ENCODE measurements around the gene UCHL1. TPM values are rescaled to one million over a fixed set of nuclear protein-coding genes. Genes with fewer than 3 reads are reported as not detected.

Gene UCHL1
- total RNA-seq, 2 donors from 2014 or later: 390 to 562 TPM

DNA sequence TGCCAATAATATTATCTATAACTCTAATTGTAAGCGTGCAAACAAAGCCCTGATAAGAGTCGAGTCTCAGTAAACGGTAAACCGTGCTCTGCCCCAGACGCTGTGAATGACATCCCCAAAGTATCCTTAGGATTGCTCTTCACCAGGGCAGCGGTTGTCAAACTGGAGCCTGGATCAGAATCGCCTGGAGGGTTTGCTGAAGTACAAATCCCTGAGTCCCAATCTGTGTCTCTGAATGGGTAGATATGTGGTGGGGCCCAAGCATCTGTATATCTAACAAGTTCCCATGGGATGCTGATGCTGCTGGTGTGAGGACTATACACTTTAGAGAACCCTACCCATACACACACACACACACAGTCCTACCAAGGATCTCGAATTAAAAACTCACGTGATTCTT is 41.6 kb upstream of the UCHL1 start:
- no peaks in the 10 kb centered on the region for H3K27me3 ChIP-seq (ENCODE audit: control insufficient read depth, insufficient read depth, low read length, poor library complexity, severe bottlenecking)
- Mint-ChIP-seq H3K36me3 (ENCODE audit: low read depth) (no peaks in the 10 kb centered on the region), H3K4me1 (peaks cover 26% of the 10 kb centered on the region), H3K27ac (peak overlapping the region; percentile 53), H3K9me3 (no peaks in the 10 kb centered on the region), H3K4me3 (peak overlapping the region; percentile 77), H3K27me3 (ENCODE audit: insufficient read depth) (peaks cover 6% of the 10 kb centered on the region)
- no peak overlapping the region for H3K4me3 ChIP-seq (ENCODE audit: low read length)
- H3K4me1 ChIP-seq (ENCODE audit: control insufficient read depth, insufficient read depth, low read length): peaks cover 3% of the 10 kb centered on the region
- H3K9me3 ChIP-seq (ENCODE audit: control insufficient read depth, low read length): no peaks in the 10 kb centered on the region
- DNase-seq: peak; percentile 61
- TF ChIP-seq CTCF (conservative IDR thresholded peaks at IDR 0.05): no peak
- 65 to 70% methylated on average over 5 to 9 of the region's 9 CpGs for WGBS, 2 experiments (ENCODE audit: insufficient coverage in 1 of 2, insufficient read length in 1 of 2)
- no peak overlapping the region for H3K27ac ChIP-seq (ENCODE audit: low read depth, low read length)
- H3K36me3 ChIP-seq (ENCODE audit: control insufficient read depth, insufficient read depth, low read length): no peaks in the 10 kb centered on the region
- no peak overlapping the region for H3K9ac ChIP-seq (ENCODE audit: extremely low read depth, low read length, poor library complexity, severe bottlenecking)

GRCh38 chr4:41215969-41216293 is 40.8 kb upstream of the UCHL1 start:
- peak overlapping the region; percentile 28 for H3K9ac ChIP-seq (ENCODE audit: extremely low read depth, low read length, poor library complexity, severe bottlenecking)
- Mint-ChIP-seq H3K9me3 (no peaks in the 10 kb centered on the region), H3K36me3 (ENCODE audit: low read depth) (no peaks in the 10 kb centered on the region), H3K4me3 (peak overlapping the region; percentile 77), H3K4me1 (peaks cover 26% of the 10 kb centered on the region), H3K27me3 (ENCODE audit: insufficient read depth) (peaks cover 6% of the 10 kb centered on the region), H3K27ac (peak overlapping the region; percentile 97)
- H3K9me3 ChIP-seq (ENCODE audit: control insufficient read depth, low read length): no peaks in the 10 kb centered on the region
- peak overlapping the region; percentile 89 for H3K4me3 ChIP-seq (ENCODE audit: low read length)
- WGBS, 2 experiments (ENCODE audit: insufficient coverage in 1 of 2, insufficient read length in 1 of 2): 4 to 31% methylated on average over 2 to 8 of the region's 8 CpGs
- TF ChIP-seq CTCF (conservative IDR thresholded peaks at IDR 0.05): no peak
- H3K27ac ChIP-seq (ENCODE audit: low read depth, low read length): no peak overlapping the region
- no peaks in the 10 kb centered on the region for H3K27me3 ChIP-seq (ENCODE audit: control insufficient read depth, insufficient read depth, low read length, poor library complexity, severe bottlenecking)
- H3K36me3 ChIP-seq (ENCODE audit: control insufficient read depth, insufficient read depth, low read length): no peaks in the 10 kb centered on the region
- peaks cover 3% of the 10 kb centered on the region for H3K4me1 ChIP-seq (ENCODE audit: control insufficient read depth, insufficient read depth, low read length)
- no peak for DNase-seq

DNA sequence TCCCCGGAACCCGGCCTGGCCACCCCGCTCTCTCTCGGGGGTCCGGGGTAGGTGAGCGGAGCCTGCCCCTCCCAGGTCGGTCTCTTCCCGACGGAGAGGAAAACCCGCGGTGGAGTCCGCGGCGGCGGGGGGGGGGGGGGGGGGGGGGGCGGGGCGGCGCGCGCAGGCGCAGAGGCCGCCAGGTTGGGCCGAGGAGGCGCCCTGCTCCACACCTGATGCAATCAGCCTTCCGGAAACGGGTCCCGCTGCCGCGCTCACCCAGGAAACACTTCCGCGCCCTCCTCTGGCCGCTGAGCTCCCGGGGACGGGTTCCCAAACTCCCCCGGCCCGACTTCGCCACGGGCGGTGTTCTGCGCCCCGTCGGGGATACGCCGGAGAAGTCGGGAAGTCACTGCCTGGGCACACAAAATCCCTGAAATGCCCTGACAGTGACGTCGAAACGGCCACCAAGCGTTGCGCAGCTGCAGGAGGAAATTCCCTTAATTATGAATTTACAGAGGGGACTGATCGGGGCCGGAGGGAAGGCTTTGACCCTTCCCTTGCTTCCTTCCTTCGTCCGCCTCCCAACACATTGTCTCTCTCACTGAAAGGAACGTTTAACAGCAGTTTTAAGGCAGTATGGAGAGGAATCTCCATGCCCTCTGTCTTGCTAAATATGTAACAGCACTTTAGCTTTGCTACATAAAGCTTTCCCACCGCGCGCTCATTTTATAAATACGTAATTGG is 40.3 kb upstream of the UCHL1 start:
- Histone ChIP-seq H3K36me3 (ENCODE audit: control insufficient read depth, insufficient read depth, low read length) (no peaks in the 10 kb centered on the region), H3K27me3 (ENCODE audit: control insufficient read depth, insufficient read depth, low read length, poor library complexity, severe bottlenecking) (no peaks in the 10 kb centered on the region), H3K9me3 (ENCODE audit: control insufficient read depth, low read length) (no peaks in the 10 kb centered on the region), H3K27ac (ENCODE audit: low read depth, low read length) (peak overlapping the region; percentile 85), H3K4me1 (ENCODE audit: control insufficient read depth, insufficient read depth, low read length) (peaks cover 3% of the 10 kb centered on the region), H3K4me3 (ENCODE audit: low read length) (peak overlapping the region; percentile 89), H3K9ac (ENCODE audit: extremely low read depth, low read length, poor library complexity, severe bottlenecking) (peak overlapping the region; percentile 95)
- H3K9me3 Mint-ChIP-seq: no peaks in the 10 kb centered on the region
- DNase-seq: peak; percentile 97
- no peaks in the 10 kb centered on the region for H3K36me3 Mint-ChIP-seq (ENCODE audit: low read depth)
- H3K4me1 Mint-ChIP-seq: peaks cover 26% of the 10 kb centered on the region
- peaks cover 6% of the 10 kb centered on the region for H3K27me3 Mint-ChIP-seq (ENCODE audit: insufficient read depth)
- WGBS, 2 experiments (ENCODE audit: insufficient coverage in 1 of 2, insufficient read length in 1 of 2): 2 to 6% methylated on average over 29 to 59 of the region's 59 CpGs
- peak overlapping the region; percentile 97 for H3K27ac Mint-ChIP-seq
- TF ChIP-seq CTCF (conservative IDR thresholded peaks at IDR 0.05): peak; percentile 58
- H3K4me3 Mint-ChIP-seq: peak overlapping the region; percentile 77
